ENCODE results near the gene TACSTD2.

TACSTD2 gene

DNA sequence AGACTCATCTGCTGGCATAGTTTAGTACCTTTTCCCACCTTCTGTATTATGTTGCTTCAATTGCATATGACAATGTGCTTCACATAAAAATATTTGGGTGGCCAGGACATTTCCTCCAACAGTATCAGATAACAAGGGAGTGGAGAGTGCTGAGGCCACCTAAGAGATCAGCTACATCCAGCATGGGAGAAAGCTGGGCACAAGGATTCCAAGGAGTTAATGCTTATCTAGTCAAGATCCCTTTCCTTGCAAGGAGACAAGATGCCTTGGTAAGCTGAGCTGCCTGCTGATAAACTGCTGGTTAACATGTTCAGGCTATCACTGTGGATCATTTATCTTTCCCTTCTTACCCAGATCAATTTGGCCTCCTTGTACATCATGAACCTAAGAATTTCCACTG, 5.4 kb downstream of the TACSTD2 start:
- H3K9me3 ChIP-seq (ENCODE audit: control insufficient read depth, insufficient read depth, low read depth, low read length) = no peaks in the 10 kb centered on the region
- TF ChIP-seq, protein P1, sequence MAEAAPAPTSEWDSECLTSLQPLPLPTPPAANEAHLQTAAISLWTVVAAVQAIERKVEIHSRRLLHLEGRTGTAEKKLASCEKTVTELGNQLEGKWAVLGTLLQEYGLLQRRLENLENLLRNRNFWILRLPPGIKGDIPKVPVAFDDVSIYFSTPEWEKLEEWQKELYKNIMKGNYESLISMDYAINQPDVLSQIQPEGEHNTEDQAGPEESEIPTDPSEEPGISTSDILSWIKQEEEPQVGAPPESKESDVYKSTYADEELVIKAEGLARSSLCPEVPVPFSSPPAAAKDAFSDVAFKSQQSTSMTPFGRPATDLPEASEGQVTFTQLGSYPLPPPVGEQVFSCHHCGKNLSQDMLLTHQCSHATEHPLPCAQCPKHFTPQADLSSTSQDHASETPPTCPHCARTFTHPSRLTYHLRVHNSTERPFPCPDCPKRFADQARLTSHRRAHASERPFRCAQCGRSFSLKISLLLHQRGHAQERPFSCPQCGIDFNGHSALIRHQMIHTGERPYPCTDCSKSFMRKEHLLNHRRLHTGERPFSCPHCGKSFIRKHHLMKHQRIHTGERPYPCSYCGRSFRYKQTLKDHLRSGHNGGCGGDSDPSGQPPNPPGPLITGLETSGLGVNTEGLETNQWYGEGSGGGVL (tag by site-specific recombination; IDR thresholded peaks at IDR 0.05) = no peak
- TF ChIP-seq ZEB2 (tag by site-specific recombination; IDR thresholded peaks at IDR 0.05) = no peak
- no peak for TF ChIP-seq KLF1 (tag by site-specific recombination; IDR thresholded peaks at IDR 0.05)
- TF ChIP-seq ZNF423 (tag by site-specific recombination; IDR thresholded peaks at IDR 0.05) = no peak
- no peak for TF ChIP-seq ZNF473 (tag by site-specific recombination; IDR thresholded peaks at IDR 0.05)
- TF ChIP-seq ZNF549 (tag by site-specific recombination; IDR thresholded peaks at IDR 0.05) = no peak
- TF ChIP-seq ZNF10 (tag by site-specific recombination; IDR thresholded peaks at IDR 0.05) = no peak
- TF ChIP-seq, protein P2, sequence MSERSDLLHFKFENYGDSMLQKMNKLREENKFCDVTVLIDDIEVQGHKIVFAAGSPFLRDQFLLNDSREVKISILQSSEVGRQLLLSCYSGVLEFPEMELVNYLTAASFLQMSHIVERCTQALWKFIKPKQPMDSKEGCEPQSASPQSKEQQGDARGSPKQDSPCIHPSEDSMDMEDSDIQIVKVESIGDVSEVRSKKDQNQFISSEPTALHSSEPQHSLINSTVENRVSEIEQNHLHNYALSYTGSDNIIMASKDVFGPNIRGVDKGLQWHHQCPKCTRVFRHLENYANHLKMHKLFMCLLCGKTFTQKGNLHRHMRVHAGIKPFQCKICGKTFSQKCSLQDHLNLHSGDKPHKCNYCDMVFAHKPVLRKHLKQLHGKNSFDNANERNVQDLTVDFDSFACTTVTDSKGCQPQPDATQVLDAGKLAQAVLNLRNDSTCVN (tag by site-specific recombination; optimal IDR thresholded peaks at IDR 0.05) = no peak
- no peak for TF ChIP-seq ZNF19 (tag by site-specific recombination; IDR thresholded peaks at IDR 0.05; ENCODE audit: low read depth)
- TF ChIP-seq, protein P3, sequence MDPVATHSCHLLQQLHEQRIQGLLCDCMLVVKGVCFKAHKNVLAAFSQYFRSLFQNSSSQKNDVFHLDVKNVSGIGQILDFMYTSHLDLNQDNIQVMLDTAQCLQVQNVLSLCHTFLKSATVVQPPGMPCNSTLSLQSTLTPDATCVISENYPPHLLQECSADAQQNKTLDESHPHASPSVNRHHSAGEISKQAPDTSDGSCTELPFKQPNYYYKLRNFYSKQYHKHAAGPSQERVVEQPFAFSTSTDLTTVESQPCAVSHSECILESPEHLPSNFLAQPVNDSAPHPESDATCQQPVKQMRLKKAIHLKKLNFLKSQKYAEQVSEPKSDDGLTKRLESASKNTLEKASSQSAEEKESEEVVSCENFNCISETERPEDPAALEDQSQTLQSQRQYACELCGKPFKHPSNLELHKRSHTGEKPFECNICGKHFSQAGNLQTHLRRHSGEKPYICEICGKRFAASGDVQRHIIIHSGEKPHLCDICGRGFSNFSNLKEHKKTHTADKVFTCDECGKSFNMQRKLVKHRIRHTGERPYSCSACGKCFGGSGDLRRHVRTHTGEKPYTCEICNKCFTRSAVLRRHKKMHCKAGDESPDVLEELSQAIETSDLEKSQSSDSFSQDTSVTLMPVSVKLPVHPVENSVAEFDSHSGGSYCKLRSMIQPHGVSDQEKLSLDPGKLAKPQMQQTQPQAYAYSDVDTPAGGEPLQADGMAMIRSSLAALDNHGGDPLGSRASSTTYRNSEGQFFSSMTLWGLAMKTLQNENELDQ (tag by site-specific recombination; IDR thresholded peaks at IDR 0.05; ENCODE audit: low read depth) = no peak
- no peak for TF ChIP-seq ZNF132 (tag by site-specific recombination; IDR thresholded peaks at IDR 0.05; ENCODE audit: borderline replicate concordance)
- no peak for TF ChIP-seq ZNF501 (tag by site-specific recombination; IDR thresholded peaks at IDR 0.05)
- no peak for TF ChIP-seq ZFP37 (tag by site-specific recombination; IDR thresholded peaks at IDR 0.05)
- TF ChIP-seq ZNF664 (tag by site-specific recombination; IDR thresholded peaks at IDR 0.05) = no peak
- TF ChIP-seq ZNF629 (tag by site-specific recombination; IDR thresholded peaks at IDR 0.05) = no peak
- TF ChIP-seq, protein P4, sequence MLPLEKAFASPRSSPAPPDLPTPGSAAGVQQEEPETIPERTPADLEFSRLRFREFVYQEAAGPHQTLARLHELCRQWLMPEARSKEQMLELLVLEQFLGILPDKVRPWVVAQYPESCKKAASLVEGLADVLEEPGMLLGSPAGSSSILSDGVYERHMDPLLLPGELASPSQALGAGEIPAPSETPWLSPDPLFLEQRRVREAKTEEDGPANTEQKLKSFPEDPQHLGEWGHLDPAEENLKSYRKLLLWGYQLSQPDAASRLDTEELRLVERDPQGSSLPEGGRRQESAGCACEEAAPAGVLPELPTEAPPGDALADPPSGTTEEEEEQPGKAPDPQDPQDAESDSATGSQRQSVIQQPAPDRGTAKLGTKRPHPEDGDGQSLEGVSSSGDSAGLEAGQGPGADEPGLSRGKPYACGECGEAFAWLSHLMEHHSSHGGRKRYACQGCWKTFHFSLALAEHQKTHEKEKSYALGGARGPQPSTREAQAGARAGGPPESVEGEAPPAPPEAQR (tag by site-specific recombination; IDR thresholded peaks at IDR 0.05) = no peak
- no peak for TF ChIP-seq GFI1B (tag by site-specific recombination; IDR thresholded peaks at IDR 0.05)
- TF ChIP-seq YY1 (tag by site-specific recombination; IDR thresholded peaks at IDR 0.05) = no peak
- H3K4me3 ChIP-seq (ENCODE audit: low read depth, low read length) = no peak overlapping the region
- no peaks in the 10 kb centered on the region for H3K36me3 ChIP-seq (ENCODE audit: control insufficient read depth in 2 of 2, insufficient read depth in 1 of 2, low read length in 2 of 2)
- no peak overlapping the region for H3K27ac ChIP-seq (ENCODE audit: extremely low read depth, low read depth, low read length)
- CTCF ChIA-PET = interaction anchor here (1.1 kb wide), 1 partner anchor 12 kb away, joined by 3 read pairs; no protein-coding TSS in a partner anchor
- POLR2A ChIA-PET = no interaction called here
- no peaks in the 10 kb centered on the region for H3K4me1 ChIP-seq (ENCODE audit: control insufficient read depth, insufficient read depth, low read length)

DNA sequence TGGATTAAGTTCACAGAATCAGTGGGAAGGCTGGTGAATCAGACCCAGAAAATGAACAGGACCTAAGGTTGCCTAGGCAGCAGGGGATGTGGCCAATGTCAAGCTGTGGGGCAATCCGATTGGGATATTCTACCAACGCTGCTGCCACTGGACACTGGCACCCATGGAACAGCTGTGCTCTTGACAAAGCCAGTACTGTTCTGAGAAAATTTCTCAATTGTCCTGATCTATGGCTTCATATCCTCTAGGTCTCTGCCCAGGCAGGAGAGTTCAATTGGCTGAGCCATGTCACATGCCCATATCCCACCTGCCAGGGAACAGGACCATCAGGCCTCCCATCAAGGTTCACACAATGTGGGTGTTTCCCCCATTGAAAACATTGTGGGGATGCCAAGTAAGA, 6.2 kb downstream of the TACSTD2 start:
- CTCF ChIA-PET = interaction anchor here (1.1 kb wide), 1 partner anchor 13 kb away, joined by 3 read pairs; no protein-coding TSS in a partner anchor
- TF ChIP-seq ZNF529 (tag by site-specific recombination; IDR thresholded peaks at IDR 0.05; ENCODE audit: insufficient replicate concordance) (no peak), KLF16 (tag by site-specific recombination; IDR thresholded peaks at IDR 0.05) (no peak), ZNF37A (tag by site-specific recombination; IDR thresholded peaks at IDR 0.05) (no peak), SP2 (tag by site-specific recombination; IDR thresholded peaks at IDR 0.05) (no peak), YY2 (tag by site-specific recombination; IDR thresholded peaks at IDR 0.05) (no peak), ZNF391 (tag by site-specific recombination; IDR thresholded peaks at IDR 0.05; ENCODE audit: borderline replicate concordance, low read depth) (no peak)
- TF ChIP-seq, protein P5, sequence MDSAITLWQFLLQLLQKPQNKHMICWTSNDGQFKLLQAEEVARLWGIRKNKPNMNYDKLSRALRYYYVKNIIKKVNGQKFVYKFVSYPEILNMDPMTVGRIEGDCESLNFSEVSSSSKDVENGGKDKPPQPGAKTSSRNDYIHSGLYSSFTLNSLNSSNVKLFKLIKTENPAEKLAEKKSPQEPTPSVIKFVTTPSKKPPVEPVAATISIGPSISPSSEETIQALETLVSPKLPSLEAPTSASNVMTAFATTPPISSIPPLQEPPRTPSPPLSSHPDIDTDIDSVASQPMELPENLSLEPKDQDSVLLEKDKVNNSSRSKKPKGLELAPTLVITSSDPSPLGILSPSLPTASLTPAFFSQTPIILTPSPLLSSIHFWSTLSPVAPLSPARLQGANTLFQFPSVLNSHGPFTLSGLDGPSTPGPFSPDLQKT (IDR thresholded peaks at IDR 0.05; ENCODE audit: borderline replicate concordance, low read depth, low read length) = no peak
- TF ChIP-seq, protein P6, sequence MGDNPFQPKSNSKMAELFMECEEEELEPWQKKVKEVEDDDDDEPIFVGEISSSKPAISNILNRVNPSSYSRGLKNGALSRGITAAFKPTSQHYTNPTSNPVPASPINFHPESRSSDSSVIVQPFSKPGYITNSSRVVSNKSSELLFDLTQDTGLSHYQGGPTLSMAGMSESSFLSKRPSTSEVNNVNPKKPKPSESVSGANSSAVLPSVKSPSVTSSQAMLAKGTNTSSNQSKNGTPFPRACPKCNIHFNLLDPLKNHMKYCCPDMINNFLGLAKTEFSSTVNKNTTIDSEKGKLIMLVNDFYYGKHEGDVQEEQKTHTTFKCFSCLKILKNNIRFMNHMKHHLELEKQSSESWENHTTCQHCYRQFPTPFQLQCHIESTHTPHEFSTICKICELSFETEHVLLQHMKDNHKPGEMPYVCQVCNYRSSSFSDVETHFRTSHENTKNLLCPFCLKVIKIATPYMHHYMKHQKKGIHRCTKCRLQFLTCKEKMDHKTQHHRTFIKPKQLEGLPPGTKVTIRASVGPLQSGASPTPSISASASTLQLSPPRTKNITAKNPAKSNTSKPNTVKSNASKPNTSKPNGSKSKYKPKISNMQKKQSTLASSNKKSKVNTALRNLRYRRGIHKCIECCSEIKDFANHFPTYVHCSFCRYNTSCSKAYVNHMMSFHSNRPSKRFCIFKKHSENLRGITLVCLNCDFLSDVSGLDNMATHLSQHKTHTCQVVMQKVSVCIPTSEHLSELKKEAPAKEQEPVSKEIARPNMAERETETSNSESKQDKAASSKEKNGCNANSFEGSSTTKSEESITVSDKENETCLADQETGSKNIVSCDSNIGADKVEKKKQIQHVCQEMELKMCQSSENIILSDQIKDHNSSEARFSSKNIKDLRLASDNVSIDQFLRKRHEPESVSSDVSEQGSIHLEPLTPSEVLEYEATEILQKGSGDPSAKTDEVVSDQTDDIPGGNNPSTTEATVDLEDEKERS (tag by site-specific recombination; IDR thresholded peaks at IDR 0.05) = no peak

More for the DNA sequence above, 6.2 kb downstream of the TACSTD2 start:
- Histone ChIP-seq H3K27ac (ENCODE audit: extremely low read depth, low read depth, low read length) (no peak overlapping the region), H3K36me3 (ENCODE audit: control insufficient read depth in 2 of 2, insufficient read depth in 1 of 2, low read length in 2 of 2) (no peaks in the 10 kb centered on the region), H3K4me3 (ENCODE audit: low read depth, low read length) (no peak overlapping the region), H3K4me1 (ENCODE audit: control insufficient read depth, insufficient read depth, low read length) (no peaks in the 10 kb centered on the region), H3K9me3 (ENCODE audit: control insufficient read depth, insufficient read depth, low read depth, low read length) (no peaks in the 10 kb centered on the region)
- POLR2A ChIA-PET = no interaction called here
